HG03060 (cell line): ENCODE data around the gene CCDC146.
"Not testable (repeated sequence)": the region's sequence is repeated elsewhere in the genome, so short reads cannot be mapped to it uniquely, and the experiment has no call there.

Source experiments
- ATAC-seq: cut with Tn5 transposase; IDR thresholded peaks from one replicate; pipeline ENCODE4 v1.9.1; 2021; ENCODE audit warnings: low read depth, moderate number of reproducible peaks; ENCODE audit not compliant: unreplicated experiment

Gene CCDC146

GRCh38 chr7:77199013-77199966, 76.9 kb downstream of the CCDC146 start, which contains the start of gene FGL2:
Gene FGL2 (minus strand): TSS chr7:77199819. CDS start chr7:77199793, 26 bp downstream.
- ATAC-seq = no peak

GRCh38 chr7:77200542-77200941, 78.1 kb downstream of the CCDC146 start:
- ATAC-seq = no peak

GRCh38 chr7:77202481-77202976, 80.1 kb downstream of the CCDC146 start:
- ATAC-seq = peak; percentile 90

GRCh38 chr7:77205706-77206105, 83.3 kb downstream of the CCDC146 start:
- ATAC-seq = no peak

GRCh38 chr7:77208416-77208815, 86.0 kb downstream of the CCDC146 start:
- no peak for ATAC-seq

GRCh38 chr7:77209479-77210139, 87.2 kb downstream of the CCDC146 start:
- ATAC-seq = no peak

- ATAC-seq = no peak
Observed at GRCh38 chr7:77216181-77216845, 93.9 kb downstream of the CCDC146 start.

- no peak for ATAC-seq
Observed at GRCh38 chr7:77217474-77218185, 95.2 kb downstream of the CCDC146 start.

- ATAC-seq = not testable (repeated sequence)
Observed at GRCh38 chr7:77219701-77220331, 97.4 kb downstream of the CCDC146 start.

GRCh38 chr7:77222065-77222464, 99.7 kb downstream of the CCDC146 start:
- no peak for ATAC-seq

GRCh38 chr7:77222819-77223218, 100.4 kb downstream of the CCDC146 start:
- no peak for ATAC-seq

- no peak for ATAC-seq
Observed at GRCh38 chr7:77223261-77223660, 100.8 kb downstream of the CCDC146 start.

- ATAC-seq = no peak
Observed at GRCh38 chr7:77226357-77226839, 104.0 kb downstream of the CCDC146 start.

GRCh38 chr7:77228795-77229194, 106.4 kb downstream of the CCDC146 start:
- ATAC-seq = not testable (repeated sequence)

- no peak for ATAC-seq
Observed at GRCh38 chr7:77232467-77232866, 110.1 kb downstream of the CCDC146 start.

- no peak for ATAC-seq
Observed at GRCh38 chr7:77235276-77235675, 112.9 kb downstream of the CCDC146 start.

- no peak for ATAC-seq
Observed at GRCh38 chr7:77238703-77239136, 116.3 kb downstream of the CCDC146 start.

GRCh38 chr7:77239471-77239870, 117.1 kb downstream of the CCDC146 start:
- no peak for ATAC-seq

- no peak for ATAC-seq
Observed at GRCh38 chr7:77242068-77242467, 119.7 kb downstream of the CCDC146 start.
